Astrocyte of the cerebellum (primary cell): Measurements from ENCODE around the gene CD53.
"Not testable (repeated sequence)": the region's sequence is repeated elsewhere in the genome, so short reads cannot be mapped to it uniquely, and the experiment has no call there.

Experiments used
- DNase-seq: peaks from one replicate; pipeline ENCODE4 v3.0.0-alpha.2; 2011; ENCODE audit warnings: low read depth
- H3K4me3 ChIP-seq: 2 replicates; pipeline ENCODE4 v1.5.1; 2011; ENCODE audit warnings: mild to moderate bottlenecking, low read depth, low read length, moderate library complexity
- in situ Hi-C: cut with HindIII; loops from 2 replicates; pipeline ENCODE4 v1.10.0; 2017; ENCODE audit warnings: low sequenced_read_pairs
- TF ChIP-seq, protein P1 (sequence below): IDR thresholded peaks from 2 replicates; pipeline ENCODE4 v1.5.1; 2012; ENCODE audit warnings: low read length, low read depth, moderate library complexity, mild to moderate bottlenecking; ENCODE audit errors: missing control alignments

CD53 gene, protein sequence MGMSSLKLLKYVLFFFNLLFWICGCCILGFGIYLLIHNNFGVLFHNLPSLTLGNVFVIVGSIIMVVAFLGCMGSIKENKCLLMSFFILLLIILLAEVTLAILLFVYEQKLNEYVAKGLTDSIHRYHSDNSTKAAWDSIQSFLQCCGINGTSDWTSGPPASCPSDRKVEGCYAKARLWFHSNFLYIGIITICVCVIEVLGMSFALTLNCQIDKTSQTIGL

DNA sequence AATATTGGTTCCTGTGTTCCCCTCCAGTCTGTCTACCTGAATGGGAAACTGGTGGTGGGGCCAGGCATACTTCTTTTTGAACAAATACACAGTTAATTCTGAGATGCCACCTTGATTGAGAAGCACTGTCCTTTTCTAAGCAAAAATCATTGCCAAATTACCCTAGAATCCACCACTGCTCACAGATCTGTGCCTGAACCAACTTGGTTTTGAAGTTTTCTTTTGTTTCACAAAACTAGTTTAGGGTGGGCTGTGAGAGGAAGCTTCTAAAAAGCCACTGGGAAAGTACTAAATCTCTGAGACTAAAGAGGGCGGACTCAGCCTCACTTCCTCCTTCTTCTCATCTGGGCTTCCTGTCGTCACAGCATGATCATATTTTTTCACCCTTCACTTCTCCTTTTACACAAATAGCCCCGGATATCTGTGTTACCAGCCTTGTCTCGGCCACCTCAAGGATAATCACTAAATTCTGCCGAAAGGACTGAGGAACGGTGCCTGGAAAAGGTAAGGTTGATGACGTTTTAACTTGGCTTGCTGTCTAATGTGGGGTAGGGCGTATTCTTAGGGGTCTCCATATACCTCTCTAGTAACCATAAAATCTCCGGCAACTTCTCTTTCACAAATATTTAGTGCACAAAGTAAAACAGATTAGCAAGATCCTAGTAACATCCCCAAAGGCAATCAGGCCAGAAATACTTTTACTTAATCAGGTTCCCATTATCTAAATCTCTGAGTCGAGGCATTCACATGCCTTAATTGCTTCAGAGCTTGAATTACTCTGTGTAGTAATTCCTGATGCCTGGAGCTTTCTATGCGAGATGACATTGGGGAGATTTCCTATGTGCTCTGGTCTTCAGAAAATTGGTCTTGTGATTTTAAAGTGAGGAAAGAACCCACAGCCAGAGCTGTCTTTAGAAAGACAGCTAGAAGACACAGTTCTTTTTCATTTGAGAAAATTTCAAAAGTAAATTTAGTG is at the start of gene CD53:
Gene CD53 (plus strand): TSS at position 404 of the 976 bp plus-strand sequence. CDS start 18,261 bp downstream, outside the sequence.
- in situ Hi-C loops: no loop called here
- H3K4me3 ChIP-seq: no peak within 1 kb of the TSS
- TF ChIP-seq, protein P1, sequence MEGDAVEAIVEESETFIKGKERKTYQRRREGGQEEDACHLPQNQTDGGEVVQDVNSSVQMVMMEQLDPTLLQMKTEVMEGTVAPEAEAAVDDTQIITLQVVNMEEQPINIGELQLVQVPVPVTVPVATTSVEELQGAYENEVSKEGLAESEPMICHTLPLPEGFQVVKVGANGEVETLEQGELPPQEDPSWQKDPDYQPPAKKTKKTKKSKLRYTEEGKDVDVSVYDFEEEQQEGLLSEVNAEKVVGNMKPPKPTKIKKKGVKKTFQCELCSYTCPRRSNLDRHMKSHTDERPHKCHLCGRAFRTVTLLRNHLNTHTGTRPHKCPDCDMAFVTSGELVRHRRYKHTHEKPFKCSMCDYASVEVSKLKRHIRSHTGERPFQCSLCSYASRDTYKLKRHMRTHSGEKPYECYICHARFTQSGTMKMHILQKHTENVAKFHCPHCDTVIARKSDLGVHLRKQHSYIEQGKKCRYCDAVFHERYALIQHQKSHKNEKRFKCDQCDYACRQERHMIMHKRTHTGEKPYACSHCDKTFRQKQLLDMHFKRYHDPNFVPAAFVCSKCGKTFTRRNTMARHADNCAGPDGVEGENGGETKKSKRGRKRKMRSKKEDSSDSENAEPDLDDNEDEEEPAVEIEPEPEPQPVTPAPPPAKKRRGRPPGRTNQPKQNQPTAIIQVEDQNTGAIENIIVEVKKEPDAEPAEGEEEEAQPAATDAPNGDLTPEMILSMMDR: no peak
- DNase-seq: no peak

DNA sequence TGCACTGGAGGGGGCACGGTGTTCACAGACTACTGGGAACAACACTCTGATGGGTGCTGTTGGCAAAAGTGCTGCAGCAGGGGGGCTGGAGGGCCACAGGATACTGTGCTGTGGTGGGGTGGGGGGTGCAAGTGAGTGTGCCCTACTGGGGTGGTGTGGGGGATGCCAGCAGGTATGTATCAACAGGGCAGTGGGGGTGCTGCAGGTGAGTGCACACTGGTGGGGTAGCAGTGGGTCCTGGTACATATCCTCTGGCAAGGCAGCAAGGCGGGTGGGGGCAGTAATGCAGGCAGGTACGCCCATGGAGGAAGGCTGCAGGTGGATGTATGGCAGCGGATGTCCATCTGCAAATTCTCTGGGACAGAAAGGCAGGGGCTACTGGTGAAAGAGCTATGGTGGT is 48.8 kb upstream of the CD53 start:
- TF ChIP-seq, protein P1: no peak
- no peak overlapping the region for H3K4me3 ChIP-seq
- in situ Hi-C loops: no loop called here
- DNase-seq: no peak

DNA sequence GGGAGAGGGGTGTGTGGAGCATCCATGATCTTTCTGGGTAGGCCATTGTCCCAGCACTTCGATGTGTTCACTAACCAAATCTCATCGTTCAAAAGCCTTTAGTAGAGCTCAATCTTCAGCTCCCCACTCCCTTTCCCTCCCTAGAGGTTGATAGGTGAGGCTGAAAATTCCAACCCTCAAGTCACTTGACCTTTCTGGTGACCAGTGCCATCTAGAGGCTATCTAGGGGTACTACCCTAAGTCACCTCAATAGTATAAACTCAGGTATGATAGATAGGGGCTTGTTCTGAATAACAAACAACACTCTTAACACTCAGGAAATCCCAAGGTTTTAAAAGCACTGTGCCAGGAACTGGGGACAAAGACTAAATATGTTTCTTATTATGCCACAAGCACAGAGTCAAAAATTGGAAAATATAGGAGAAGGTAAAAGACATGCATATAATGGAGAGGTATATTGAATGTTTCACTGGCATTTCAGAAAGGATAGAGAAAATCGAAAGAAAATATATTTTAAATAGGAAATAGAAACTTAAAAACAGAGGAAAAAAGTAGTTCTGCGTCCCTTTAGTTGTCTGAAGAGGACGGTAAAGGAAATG is 42.9 kb upstream of the CD53 start:
- TF ChIP-seq, protein P1: peak; percentile 63
- no peak overlapping the region for H3K4me3 ChIP-seq
- in situ Hi-C loops: no loop called here
- DNase-seq: no peak

DNA sequence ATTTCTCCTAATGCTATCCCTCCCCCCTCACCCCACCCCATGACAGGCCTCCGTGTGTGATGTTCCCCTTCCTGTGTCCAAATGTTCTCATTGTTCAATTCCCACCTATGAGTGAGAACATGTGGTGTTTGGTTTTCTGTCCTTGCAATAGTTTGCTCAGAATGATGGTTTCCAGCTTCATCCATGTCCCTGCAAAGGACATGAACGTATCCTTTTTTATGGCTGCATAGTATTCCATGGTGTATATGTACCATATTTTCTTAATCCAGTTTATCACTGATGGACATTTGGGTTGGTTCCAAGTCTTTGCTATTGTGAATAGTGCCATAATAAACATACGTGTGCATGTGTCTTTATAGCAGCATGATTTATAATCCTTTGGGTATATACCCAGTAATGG is 39.2 kb upstream of the CD53 start:
- H3K4me3 ChIP-seq, in situ Hi-C loops, DNase-seq: not testable (repeated sequence)

DNA sequence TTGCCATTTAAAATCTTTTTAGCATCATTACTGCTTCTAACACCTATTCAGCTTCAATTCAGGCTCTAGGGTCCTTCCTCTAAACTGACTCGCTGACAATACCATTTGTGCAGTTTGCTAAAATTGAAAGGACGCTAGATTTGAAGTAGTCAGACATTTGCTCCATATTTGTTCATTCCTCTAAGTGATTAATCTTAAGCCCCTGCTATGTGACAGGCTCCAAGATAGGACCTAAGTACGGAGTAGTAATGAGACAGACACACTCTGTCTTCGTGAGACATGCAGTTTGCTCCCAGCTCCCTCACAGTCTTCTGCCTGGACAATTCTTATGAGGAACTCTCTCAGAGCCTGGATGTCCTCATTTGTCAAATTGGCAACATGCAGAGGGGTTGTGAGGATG is 26.1 kb upstream of the CD53 start:
- TF ChIP-seq, protein P1: no peak
- no peak for DNase-seq
- H3K4me3 ChIP-seq: no peak overlapping the region
- in situ Hi-C loops: no loop called here

DNA sequence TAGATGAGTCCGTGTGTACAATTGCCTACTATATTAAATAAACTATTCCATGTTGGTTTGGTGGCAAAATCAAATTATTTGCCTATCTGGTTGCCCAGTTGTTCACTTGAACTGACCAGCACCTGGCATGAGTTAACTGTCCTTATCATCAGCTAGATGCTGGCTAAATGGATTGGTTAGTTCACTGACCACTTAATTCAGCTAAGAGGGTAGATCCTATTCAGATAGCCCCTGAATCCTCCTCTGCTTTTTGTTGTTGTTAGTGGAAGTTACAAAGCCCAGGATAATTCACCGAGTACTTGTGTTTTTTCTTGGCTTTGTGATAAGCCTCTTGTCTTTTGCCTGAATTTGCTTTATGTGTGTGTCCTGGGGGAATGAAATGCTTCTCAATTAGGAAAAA is 22.8 kb upstream of the CD53 start:
- no peak for DNase-seq
- in situ Hi-C loops: no loop called here
- no peak overlapping the region for H3K4me3 ChIP-seq
- TF ChIP-seq, protein P1: no peak

DNA sequence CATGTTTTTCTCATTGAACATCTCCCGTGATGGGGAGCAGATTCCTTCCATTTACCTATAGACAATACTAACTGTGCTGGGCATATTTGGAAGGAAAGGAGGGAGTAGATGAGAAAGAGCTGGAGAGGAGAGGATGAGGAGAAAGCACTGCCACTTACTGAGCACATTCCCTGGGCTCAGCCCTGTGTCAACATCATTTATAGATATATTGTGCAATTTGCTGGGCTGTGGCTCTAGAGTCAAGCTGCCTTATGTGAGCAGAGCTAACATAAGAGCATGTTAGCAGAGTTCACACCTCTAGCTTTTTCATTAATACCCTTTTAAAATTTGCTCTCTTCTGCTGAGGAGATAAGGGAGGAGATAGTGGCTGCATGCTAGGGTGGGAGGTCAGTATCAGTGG is 22.3 kb upstream of the CD53 start:
- in situ Hi-C loops: no loop called here
- H3K4me3 ChIP-seq: no peak overlapping the region
- TF ChIP-seq, protein P1: no peak
- no peak for DNase-seq
